C1 segment of cervical spinal cord (tissue), 14 donors: ENCODE data around the gene NPFFR1.

Experiments
- DNase-seq, 14 donors: peaks; one replicate each; lab custom pipeline; 2025; lab: John Stamatoyannopoulos, UW

NPFFR1 gene, protein sequence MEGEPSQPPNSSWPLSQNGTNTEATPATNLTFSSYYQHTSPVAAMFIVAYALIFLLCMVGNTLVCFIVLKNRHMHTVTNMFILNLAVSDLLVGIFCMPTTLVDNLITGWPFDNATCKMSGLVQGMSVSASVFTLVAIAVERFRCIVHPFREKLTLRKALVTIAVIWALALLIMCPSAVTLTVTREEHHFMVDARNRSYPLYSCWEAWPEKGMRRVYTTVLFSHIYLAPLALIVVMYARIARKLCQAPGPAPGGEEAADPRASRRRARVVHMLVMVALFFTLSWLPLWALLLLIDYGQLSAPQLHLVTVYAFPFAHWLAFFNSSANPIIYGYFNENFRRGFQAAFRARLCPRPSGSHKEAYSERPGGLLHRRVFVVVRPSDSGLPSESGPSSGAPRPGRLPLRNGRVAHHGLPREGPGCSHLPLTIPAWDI

DNA sequence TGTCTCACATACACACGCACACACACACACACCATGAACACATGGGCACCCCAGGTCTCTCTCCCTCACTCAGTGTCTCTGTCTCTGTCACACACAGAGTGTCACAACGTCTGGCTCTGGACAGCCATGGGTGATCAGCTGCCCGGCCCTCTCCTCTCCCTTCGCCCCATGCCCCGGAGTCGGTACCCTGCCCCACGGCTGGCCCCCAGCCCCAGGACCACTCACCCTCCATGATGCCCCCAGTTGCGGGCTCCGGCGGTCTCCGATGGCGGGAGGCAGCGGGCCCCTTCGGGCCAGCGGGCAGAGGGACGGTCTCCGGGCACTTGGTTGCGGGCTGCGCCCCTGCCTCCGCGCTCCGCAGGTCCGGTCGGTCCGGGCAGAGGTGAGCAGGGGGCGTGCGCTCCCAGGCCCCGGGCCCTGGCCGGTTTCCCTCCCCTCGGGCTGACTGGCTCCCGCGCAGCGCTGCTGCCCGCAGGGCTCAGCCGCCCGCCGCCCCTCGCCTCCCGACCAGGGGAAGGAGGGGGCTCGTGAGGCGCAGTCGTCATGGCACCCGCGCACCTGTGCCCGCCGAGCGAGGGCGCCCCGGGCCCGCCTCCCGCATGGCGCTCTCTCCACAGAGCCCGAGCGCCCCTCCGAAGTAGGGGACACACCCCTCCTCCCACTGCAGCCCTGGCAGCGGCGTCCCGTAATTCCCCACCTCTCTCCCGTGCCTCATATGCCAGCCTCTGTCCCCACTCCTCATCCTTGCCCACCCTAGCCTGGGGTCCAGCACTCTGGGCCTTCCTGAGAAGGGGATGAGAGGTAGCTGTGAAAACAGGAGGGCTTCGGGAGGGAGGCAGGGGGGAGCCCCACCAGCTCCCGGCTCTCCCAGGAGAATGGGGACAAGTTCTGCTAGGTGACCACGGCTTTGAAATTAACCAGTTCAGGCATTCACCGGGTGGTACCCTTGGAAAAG is at the start of gene NPFFR1:
Gene NPFFR1, minus strand, starts transcription at position 560 of the 955 bp plus-strand sequence. Its CDS starts 328 bp downstream, at position 232.
- DNase-seq, result peak in 3 of 14 donors; percentile 3 to 37 (median 10)

DNA sequence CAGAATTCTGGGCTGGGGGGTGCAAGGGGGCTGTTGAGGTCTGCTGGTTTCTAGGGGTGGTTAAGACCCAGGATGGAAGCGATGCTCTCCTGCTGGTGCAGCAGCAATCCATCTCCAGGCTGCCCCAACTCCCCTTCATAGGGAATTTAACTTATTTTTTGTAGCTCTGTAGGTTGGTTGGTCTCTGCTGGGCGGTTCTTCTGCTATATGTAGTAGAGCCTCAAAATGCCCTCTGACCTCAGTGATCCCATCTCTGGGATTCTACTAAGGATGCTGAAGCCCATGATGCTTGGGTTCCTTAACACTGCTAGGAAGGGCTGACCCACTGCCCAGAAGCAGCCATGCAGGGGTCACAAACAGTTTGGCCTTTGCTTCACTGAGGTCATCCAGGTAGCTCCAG is 49.5 kb upstream of the NPFFR1 start:
- no peak for DNase-seq

DNA sequence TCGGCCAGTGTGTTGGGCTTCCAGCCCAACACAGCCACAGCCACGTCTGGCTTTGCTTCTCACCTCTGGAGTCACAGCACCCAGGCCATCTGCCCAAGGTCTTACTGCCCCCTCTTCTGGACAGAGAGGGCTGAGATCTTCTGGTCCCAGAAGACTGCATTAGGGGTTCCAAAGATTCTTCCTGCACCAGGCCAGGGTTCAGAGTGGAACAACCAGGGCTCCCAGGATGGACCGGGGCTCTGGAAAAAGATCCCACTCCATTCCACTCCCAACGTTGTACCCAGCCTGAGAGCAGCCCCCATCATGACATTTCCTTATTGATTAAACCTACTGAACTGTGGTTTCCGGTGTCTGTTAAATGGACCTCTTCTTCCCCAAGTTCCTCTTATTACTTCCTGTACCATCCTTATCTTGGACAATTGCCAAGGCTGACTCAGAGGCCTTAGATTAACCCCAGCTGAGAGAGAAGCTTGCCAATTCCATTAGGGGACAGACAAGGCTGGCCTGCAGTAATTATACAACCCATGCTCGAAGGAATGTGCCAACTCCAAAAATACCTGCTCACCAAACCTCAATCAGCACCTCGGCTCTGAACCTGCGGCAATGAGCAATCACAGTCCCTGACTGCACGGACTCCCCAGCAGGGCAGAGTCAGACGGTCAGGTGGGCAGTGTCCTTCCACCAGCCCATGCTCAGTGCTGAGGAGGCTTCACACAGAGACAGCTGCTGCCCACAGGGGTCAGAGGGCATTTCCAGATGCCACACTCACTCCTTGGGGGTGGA is 47.9 kb upstream of the NPFFR1 start:
- peak in 8 of 14 donors; percentile 22 to 55 (median 41) for DNase-seq

GRCh38 chr10:70331160-70331485 is 47.3 kb upstream of the NPFFR1 start:
- no peak for DNase-seq

- DNase-seq, result no peak
These were observed 46.9 kb upstream of the NPFFR1 start for GRCh38 chr10:70330671-70331070.

- DNase-seq, result no peak
These were observed 45.2 kb upstream of the NPFFR1 start for GRCh38 chr10:70328967-70329366.

- DNase-seq, result no peak
These were observed 44.2 kb upstream of the NPFFR1 start for GRCh38 chr10:70328018-70328417.

- no peak for DNase-seq
These were observed 41.4 kb upstream of the NPFFR1 start for GRCh38 chr10:70324951-70325781.

- no peak for DNase-seq
These were observed 40.6 kb upstream of the NPFFR1 start for GRCh38 chr10:70324339-70324861.

- no peak for DNase-seq
These were observed 40.0 kb upstream of the NPFFR1 start for GRCh38 chr10:70323697-70324338.

DNA sequence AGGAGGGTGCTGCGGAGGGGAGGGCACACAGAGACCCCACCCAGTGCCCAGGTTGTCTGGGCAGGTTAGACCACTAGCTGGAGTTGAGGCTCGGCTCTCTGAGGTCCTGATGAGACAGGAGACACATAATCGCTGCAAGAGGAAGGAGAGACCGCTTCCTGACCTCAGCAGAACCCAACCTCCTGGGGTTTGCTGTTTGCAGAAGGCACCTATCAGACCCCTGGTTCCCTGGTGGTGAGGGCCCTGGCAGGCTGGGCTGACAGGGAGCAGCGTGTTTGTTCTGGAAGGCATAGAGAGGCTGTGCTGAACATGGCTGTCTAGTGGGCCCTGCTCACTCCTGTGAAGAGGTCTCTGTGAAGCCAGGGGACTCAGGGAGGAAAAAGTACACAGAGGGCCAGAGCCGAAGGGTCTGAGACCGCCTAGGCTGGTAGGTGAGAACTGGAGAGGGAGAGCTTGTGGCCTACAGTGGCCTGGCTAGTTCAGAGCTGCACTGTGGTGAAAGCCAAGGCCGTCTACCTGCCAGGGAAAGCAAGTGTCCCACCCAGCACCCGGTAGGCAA is 39.4 kb upstream of the NPFFR1 start:
- no peak for DNase-seq

GRCh38 chr10:70321897-70322890 is 38.4 kb upstream of the NPFFR1 start:
- DNase-seq, result no peak

GRCh38 chr10:70321233-70321632 is 37.4 kb upstream of the NPFFR1 start:
- DNase-seq, result no peak

GRCh38 chr10:70320751-70321150 is 36.9 kb upstream of the NPFFR1 start:
- peak in 2 of 14 donors; percentile 17 to 50 for DNase-seq

GRCh38 chr10:70319824-70320223 is 36.0 kb upstream of the NPFFR1 start:
- DNase-seq, result no peak

DNA sequence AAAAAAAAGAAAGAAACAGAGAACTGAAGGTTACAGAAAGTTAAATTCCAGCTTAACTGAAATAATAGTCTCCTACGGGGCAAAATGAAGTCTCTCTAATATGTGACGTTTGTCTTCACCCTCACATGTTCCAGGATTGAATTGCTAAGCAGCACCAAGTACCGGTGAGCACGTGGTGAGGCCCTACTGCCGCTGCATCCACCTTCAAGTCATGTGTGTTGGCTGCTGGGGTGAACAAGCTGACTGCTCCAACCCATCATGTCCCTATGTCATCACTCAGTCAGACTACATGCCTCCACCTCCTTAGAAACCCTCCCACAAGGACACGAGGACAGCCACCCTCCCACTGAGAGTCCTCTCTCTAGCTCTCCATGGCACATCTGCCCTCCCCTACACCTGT is 35.4 kb upstream of the NPFFR1 start:
- DNase-seq, result no peak

DNA sequence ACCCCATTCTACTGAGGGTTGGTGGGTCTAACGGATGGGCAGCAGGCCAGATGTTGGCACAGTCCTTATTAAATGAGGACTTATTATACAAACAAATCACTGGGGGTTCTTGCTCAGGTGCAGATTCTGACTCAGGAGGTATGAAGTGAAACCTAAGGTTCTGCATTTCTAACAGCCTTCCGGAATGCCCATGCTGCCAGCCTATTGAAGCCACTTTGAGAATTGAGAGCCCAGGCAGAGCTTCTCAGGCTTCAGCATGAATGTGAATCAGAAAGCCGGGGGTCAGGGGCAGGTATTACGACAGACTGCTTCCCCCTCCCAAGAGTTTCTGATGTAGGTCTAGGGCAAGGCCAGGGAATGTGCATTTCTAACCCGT is 34.1 kb upstream of the NPFFR1 start:
- no peak for DNase-seq

GRCh38 chr10:70317272-70317942 is 33.6 kb upstream of the NPFFR1 start:
- DNase-seq, result no peak
